Measurements from ENCODE around the gene SMIM1.

GRCh38 chr1:3817138-3817740, 44.7 kb downstream of the SMIM1 start:
- TF ChIP-seq, protein P1, sequence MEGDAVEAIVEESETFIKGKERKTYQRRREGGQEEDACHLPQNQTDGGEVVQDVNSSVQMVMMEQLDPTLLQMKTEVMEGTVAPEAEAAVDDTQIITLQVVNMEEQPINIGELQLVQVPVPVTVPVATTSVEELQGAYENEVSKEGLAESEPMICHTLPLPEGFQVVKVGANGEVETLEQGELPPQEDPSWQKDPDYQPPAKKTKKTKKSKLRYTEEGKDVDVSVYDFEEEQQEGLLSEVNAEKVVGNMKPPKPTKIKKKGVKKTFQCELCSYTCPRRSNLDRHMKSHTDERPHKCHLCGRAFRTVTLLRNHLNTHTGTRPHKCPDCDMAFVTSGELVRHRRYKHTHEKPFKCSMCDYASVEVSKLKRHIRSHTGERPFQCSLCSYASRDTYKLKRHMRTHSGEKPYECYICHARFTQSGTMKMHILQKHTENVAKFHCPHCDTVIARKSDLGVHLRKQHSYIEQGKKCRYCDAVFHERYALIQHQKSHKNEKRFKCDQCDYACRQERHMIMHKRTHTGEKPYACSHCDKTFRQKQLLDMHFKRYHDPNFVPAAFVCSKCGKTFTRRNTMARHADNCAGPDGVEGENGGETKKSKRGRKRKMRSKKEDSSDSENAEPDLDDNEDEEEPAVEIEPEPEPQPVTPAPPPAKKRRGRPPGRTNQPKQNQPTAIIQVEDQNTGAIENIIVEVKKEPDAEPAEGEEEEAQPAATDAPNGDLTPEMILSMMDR (conservative IDR thresholded peaks at IDR 0.05; ENCODE audit: low read depth, low read length) = no peak
- TF ChIP-seq POLR2A (IDR thresholded peaks at IDR 0.05; ENCODE audit: low read depth, low read length) (no peak), SMC3 (IDR thresholded peaks at IDR 0.05; ENCODE audit: low read depth, low read length) (no peak), RCOR1 (IDR thresholded peaks at IDR 0.05; ENCODE audit: insufficient replicate concordance, low read length) (no peak), RAD21 (IDR thresholded peaks at IDR 0.05; ENCODE audit: low read length) (no peak), CEBPB (IDR thresholded peaks at IDR 0.05; ENCODE audit: low read depth, low read length) (no peak), USF2 (IDR thresholded peaks at IDR 0.05; ENCODE audit: low read depth, low read length) (no peak), MAFK (IDR thresholded peaks at IDR 0.05; ENCODE audit: low read depth, low read length) (no peak), MAZ (IDR thresholded peaks at IDR 0.05; ENCODE audit: borderline replicate concordance, low read depth, low read length) (no peak), NFE2L2 (IDR thresholded peaks at IDR 0.05; ENCODE audit: low read depth, low read length) (no peak), BHLHE40 (IDR thresholded peaks at IDR 0.05; ENCODE audit: low read depth, low read length) (no peak)
